ENCODE data around the gene PLPPR3.

Gene PLPPR3

GRCh38 chr19:769616-770015 lies 52.1 kb downstream of the PLPPR3 start:
- Histone ChIP-seq H3K27ac (no peak overlapping the region), H3K4me3 (no peak overlapping the region), H3K4me1 (peaks cover 0 to 10% (median 4%) of the 10 kb centered on the region in 4 donors), H3K36me3 (no peaks in the 10 kb centered on the region), H3K9me3 (no peaks in the 10 kb centered on the region), H3K27me3 (peaks cover 0 to 37% of the 10 kb centered on the region in 2 donors)
- no peak for TF ChIP-seq CTCF (IDR thresholded peaks at IDR 0.05)
- no peak for DNase-seq
- intact Hi-C loops (cut with DNase I; ENCODE audit: low total_unique reads), result loop anchor here (5.0 kb wide), 2 partner anchors 148 to 213 kb away; partner anchors contain the start of genes KISS1R and WDR18

GRCh38 chr19:768424-768823 lies 53.3 kb downstream of the PLPPR3 start:
- peaks cover 0 to 49% of the 10 kb centered on the region in 2 donors for H3K27me3 ChIP-seq
- TF ChIP-seq CTCF (IDR thresholded peaks at IDR 0.05), result no peak
- no peak overlapping the region for H3K4me3 ChIP-seq
- no peak overlapping the region for H3K27ac ChIP-seq
- peaks cover 0 to 10% (median 4%) of the 10 kb centered on the region in 4 donors for H3K4me1 ChIP-seq
- DNase-seq, result no peak
- H3K9me3 ChIP-seq, result no peaks in the 10 kb centered on the region
- H3K36me3 ChIP-seq, result no peaks in the 10 kb centered on the region
- intact Hi-C loops (cut with DNase I; ENCODE audit: low total_unique reads), result loop anchor here (5.0 kb wide), 1 partner anchor 214 kb away; the partner anchor contains the start of gene WDR18

- Histone ChIP-seq H3K4me1 (peaks cover 0 to 10% (median 2%) of the 10 kb centered on the region in 4 donors), H3K27ac (no peak overlapping the region)
- intact Hi-C loops (cut with DNase I; ENCODE audit: low total_unique reads), result loop anchor here (5.0 kb wide), 1 partner anchor 217 kb away; the partner anchor contains the start of gene WDR18
Observed at GRCh38 chr19:765179-765738, 56.5 kb downstream of the PLPPR3 start.

GRCh38 chr19:764301-764700 lies 57.5 kb downstream of the PLPPR3 start:
- Histone ChIP-seq H3K36me3 (no peaks in the 10 kb centered on the region), H3K27me3 (peaks cover 0 to 52% of the 10 kb centered on the region in 2 donors), H3K4me1 (peaks cover 0 to 10% (median 2%) of the 10 kb centered on the region in 4 donors), H3K27ac (no peak overlapping the region), H3K9me3 (no peaks in the 10 kb centered on the region), H3K4me3 (no peak overlapping the region)
- DNase-seq, result no peak
- intact Hi-C loops (cut with DNase I; ENCODE audit: low total_unique reads), result no loop called here
- no peak for TF ChIP-seq CTCF (IDR thresholded peaks at IDR 0.05)

More at GRCh38 chr19:765179-765738, 56.5 kb downstream of the PLPPR3 start:
- DNase-seq, result no peak
- no peaks in the 10 kb centered on the region for H3K9me3 ChIP-seq
- no peaks in the 10 kb centered on the region for H3K36me3 ChIP-seq
- no peak overlapping the region for H3K4me3 ChIP-seq
- TF ChIP-seq CTCF (IDR thresholded peaks at IDR 0.05), result no peak
- H3K27me3 ChIP-seq, result peaks cover 0 to 52% of the 10 kb centered on the region in 2 donors

GRCh38 chr19:763869-764268 lies 57.9 kb downstream of the PLPPR3 start:
- intact Hi-C loops (cut with DNase I; ENCODE audit: low total_unique reads), result no loop called here

More at GRCh38 chr19:763869-764268, 57.9 kb downstream of the PLPPR3 start:
- Histone ChIP-seq H3K4me1 (peaks cover 0 to 10% (median 2%) of the 10 kb centered on the region in 4 donors), H3K27ac (no peak overlapping the region), H3K36me3 (no peaks in the 10 kb centered on the region), H3K27me3 (peaks cover 0 to 49% of the 10 kb centered on the region in 2 donors), H3K9me3 (peaks cover 0 to 4% (median 2%) of the 10 kb centered on the region in 3 donors), H3K4me3 (no peak overlapping the region)
- DNase-seq, result no peak
- TF ChIP-seq CTCF (IDR thresholded peaks at IDR 0.05), result no peak
